ENCODE measurements around the gene ASIC3.

Gene ASIC3

GRCh38 chr7:151087245-151088018, 39.1 kb downstream of the ASIC3 start:
- DNase-seq: peak; percentile 25 to 51

- DNase-seq: no peak
Observed at GRCh38 chr7:151088019-151088855, 39.9 kb downstream of the ASIC3 start.

- peak; percentile 31 to 83 for DNase-seq
Observed at GRCh38 chr7:151088856-151089699, 40.7 kb downstream of the ASIC3 start.

- no peak for DNase-seq
Observed at GRCh38 chr7:151089893-151090730, 41.8 kb downstream of the ASIC3 start.

GRCh38 chr7:151091003-151091402, 42.7 kb downstream of the ASIC3 start:
- no peak for DNase-seq

- peak in 1 of 2 donors; percentile 31 for DNase-seq
Observed at GRCh38 chr7:151091431-151091830, 43.1 kb downstream of the ASIC3 start.

GRCh38 chr7:151091988-151092387, 43.7 kb downstream of the ASIC3 start:
- DNase-seq: no peak

GRCh38 chr7:151093748-151094147, 45.4 kb downstream of the ASIC3 start:
- no peak for DNase-seq

- no peak for DNase-seq
Observed at GRCh38 chr7:151094675-151095074, 46.3 kb downstream of the ASIC3 start.

GRCh38 chr7:151095123-151095797, 46.9 kb downstream of the ASIC3 start:
- DNase-seq: no peak

- no peak for DNase-seq
Observed at GRCh38 chr7:151095828-151096475, 47.6 kb downstream of the ASIC3 start.

GRCh38 chr7:151099486-151100211, 51.3 kb downstream of the ASIC3 start:
- DNase-seq: no peak

- DNase-seq: no peak
Observed at GRCh38 chr7:151100921-151101320, 52.6 kb downstream of the ASIC3 start.

- DNase-seq: no peak
Observed at GRCh38 chr7:151101621-151102396, 53.5 kb downstream of the ASIC3 start.

All from CD4-positive, alpha-beta T cell treated with Interleukin-1 beta for 1 hour (primary cell).